Measurements from ENCODE around the gene ORAI1.

DNA sequence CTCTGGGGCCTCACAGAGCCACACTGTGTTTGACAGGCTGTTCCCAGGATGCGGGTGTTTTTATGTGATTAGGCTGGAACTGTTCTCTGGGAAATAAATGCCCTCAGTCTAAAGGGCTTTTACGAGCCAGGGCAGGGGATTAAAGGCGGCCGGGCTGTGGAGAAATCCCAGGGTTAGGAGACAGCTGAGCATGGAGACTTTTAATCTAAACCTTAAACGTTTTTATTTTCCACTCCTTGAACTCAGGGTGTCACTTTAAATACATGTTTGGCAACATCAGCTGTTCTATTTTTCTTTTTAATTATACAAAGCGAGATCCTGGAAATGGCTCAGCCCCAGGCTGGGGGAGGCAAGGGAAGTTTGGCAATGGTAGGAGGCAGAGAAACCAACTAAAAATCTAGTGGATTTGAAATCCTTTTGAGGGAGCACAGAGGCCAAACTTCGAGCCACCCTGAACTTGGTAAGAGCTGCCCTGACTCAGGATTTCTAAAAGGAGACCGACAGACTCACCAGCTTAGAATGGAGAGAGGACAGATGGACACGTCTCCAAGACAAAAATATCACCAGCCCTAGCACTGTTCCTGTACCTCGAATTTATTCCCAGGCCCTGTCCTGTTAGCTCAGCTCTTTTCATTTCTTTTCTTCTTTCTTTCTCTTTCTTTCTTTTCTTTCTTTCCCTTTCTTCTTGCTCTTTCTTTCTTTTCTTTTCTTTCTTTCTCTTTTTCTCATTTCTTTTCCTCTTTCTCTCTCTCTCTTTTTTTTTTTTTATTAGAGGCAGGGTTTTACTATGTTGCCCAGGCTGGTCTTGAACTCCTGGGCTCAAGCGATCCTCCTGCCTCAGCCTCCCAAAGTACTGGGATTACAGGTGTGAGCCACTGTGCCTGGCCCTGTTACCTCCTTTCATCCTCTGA is 15.8 kb upstream of the ORAI1 start:
- TF ChIP-seq, protein P1, sequence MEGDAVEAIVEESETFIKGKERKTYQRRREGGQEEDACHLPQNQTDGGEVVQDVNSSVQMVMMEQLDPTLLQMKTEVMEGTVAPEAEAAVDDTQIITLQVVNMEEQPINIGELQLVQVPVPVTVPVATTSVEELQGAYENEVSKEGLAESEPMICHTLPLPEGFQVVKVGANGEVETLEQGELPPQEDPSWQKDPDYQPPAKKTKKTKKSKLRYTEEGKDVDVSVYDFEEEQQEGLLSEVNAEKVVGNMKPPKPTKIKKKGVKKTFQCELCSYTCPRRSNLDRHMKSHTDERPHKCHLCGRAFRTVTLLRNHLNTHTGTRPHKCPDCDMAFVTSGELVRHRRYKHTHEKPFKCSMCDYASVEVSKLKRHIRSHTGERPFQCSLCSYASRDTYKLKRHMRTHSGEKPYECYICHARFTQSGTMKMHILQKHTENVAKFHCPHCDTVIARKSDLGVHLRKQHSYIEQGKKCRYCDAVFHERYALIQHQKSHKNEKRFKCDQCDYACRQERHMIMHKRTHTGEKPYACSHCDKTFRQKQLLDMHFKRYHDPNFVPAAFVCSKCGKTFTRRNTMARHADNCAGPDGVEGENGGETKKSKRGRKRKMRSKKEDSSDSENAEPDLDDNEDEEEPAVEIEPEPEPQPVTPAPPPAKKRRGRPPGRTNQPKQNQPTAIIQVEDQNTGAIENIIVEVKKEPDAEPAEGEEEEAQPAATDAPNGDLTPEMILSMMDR (optimal IDR thresholded peaks at IDR 0.05 in 1 of 3, IDR thresholded peaks at IDR 0.05 in 1 of 3, conservative IDR thresholded peaks at IDR 0.05 in 1 of 3; ENCODE audit: extremely low read depth in 1 of 3, insufficient read depth in 2 of 3, low read length in 3 of 3): no peak
- no peak for TF ChIP-seq EZH2 (IDR thresholded peaks at IDR 0.05; ENCODE audit: low read length)
